Measurements from ENCODE around the gene WDSUB1.

Gene WDSUB1

GRCh38 chr2:159232456-159233170, 53.9 kb downstream of the WDSUB1 start:
- DNase-seq (ENCODE audit: low read depth), result peak; percentile 23
- H3K9ac ChIP-seq (ENCODE audit: low read length), result no peak overlapping the region
- H3K4me3 ChIP-seq (ENCODE audit: low read length), result no peak overlapping the region
- peaks cover 58% of the 10 kb centered on the region for H3K36me3 ChIP-seq (ENCODE audit: control insufficient read depth, insufficient read depth, low read length, severe bottlenecking)
- H3K27me3 ChIP-seq (replicated peaks; ENCODE audit: control insufficient read depth, insufficient read depth, low read length), result no peaks in the 10 kb centered on the region
- no peaks in the 10 kb centered on the region for H3K9me3 ChIP-seq (ENCODE audit: control insufficient read depth, low read length)
- peaks cover 19% of the 10 kb centered on the region for H3K4me1 ChIP-seq (ENCODE audit: control insufficient read depth, insufficient read depth, low read length)

- H3K27me3 ChIP-seq (replicated peaks; ENCODE audit: control insufficient read depth, insufficient read depth, low read length), result no peaks in the 10 kb centered on the region
- H3K9me3 ChIP-seq (ENCODE audit: control insufficient read depth, low read length), result no peaks in the 10 kb centered on the region
- DNase-seq (ENCODE audit: low read depth), result no peak
- H3K4me3 ChIP-seq (ENCODE audit: low read length), result no peak overlapping the region
- H3K36me3 ChIP-seq (ENCODE audit: control insufficient read depth, insufficient read depth, low read length, severe bottlenecking), result peaks cover 54% of the 10 kb centered on the region
- H3K9ac ChIP-seq (ENCODE audit: low read length), result no peak overlapping the region
- H3K4me1 ChIP-seq (ENCODE audit: control insufficient read depth, insufficient read depth, low read length), result peaks cover 22% of the 10 kb centered on the region
Observed at GRCh38 chr2:159230145-159230877, 56.2 kb downstream of the WDSUB1 start.

DNA sequence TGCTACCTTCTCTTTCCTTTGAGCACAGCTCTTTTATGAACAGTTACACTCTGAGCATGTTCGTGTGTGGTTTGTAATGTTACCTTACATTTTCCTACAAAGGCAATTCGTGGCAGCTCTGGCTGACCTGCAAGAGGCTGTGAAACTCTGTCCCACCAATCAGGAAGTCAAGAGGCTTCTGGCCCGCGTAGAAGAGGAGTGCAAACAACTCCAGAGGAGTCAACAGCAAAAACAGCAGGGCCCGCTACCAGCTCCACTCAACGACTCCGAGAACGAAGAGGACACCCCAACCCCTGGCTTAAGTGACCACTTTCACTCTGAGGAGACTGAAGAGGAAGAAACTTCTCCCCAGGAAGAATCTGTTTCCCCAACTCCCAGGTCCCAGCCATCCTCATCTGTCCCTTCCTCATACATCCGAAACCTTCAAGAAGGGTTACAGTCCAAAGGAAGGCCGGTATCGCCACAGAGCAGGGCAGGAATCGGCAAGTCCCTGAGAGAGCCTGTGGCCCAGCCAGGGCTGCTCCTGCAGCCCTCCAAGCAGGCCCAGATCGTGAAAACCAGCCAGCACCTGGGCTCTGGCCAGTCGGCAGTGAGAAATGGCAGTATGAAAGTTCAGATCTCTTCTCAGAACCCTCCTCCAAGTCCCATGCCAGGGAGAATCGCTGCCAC, 56.9 kb downstream of the WDSUB1 start:
- Histone ChIP-seq H3K27me3 (replicated peaks; ENCODE audit: control insufficient read depth, insufficient read depth, low read length) (no peaks in the 10 kb centered on the region), H3K9me3 (ENCODE audit: control insufficient read depth, low read length) (no peaks in the 10 kb centered on the region), H3K9ac (ENCODE audit: low read length) (no peak overlapping the region), H3K4me1 (ENCODE audit: control insufficient read depth, insufficient read depth, low read length) (peaks cover 22% of the 10 kb centered on the region), H3K36me3 (ENCODE audit: control insufficient read depth, insufficient read depth, low read length, severe bottlenecking) (peaks cover 54% of the 10 kb centered on the region), H3K4me3 (ENCODE audit: low read length) (no peak overlapping the region)
- DNase-seq (ENCODE audit: low read depth), result no peak

- DNase-seq (ENCODE audit: low read depth), result peak; percentile 93
- Histone ChIP-seq H3K36me3 (ENCODE audit: control insufficient read depth, insufficient read depth, low read length, severe bottlenecking) (peaks cover 63% of the 10 kb centered on the region), H3K9me3 (ENCODE audit: control insufficient read depth, low read length) (no peaks in the 10 kb centered on the region), H3K4me3 (ENCODE audit: low read length) (peak overlapping the region; percentile 36), H3K27me3 (replicated peaks; ENCODE audit: control insufficient read depth, insufficient read depth, low read length) (no peaks in the 10 kb centered on the region), H3K4me1 (ENCODE audit: control insufficient read depth, insufficient read depth, low read length) (peaks cover 20% of the 10 kb centered on the region), H3K9ac (ENCODE audit: low read length) (peak overlapping the region; percentile 18)
Observed at GRCh38 chr2:159228081-159228581, 58.4 kb downstream of the WDSUB1 start.

DNA sequence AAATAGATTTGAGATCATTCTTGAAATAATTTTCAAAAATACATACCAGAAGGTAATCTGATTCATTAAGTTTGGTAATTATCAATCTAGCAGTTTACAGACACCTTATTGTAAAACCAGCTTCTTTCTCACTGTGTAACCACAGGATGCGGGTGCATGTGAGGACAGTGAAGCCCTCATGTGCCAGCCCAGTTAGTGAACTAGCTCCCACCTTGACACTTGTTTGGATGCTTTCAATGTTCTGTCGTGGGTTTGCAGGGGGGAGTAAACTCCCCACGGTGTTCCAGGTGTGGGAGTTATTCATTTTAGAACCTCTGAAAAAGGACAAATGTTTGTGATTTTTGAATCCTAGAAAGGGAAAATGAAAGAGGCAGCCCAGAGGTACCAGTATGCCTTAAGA, 59.0 kb downstream of the WDSUB1 start:
- no peaks in the 10 kb centered on the region for H3K27me3 ChIP-seq (replicated peaks; ENCODE audit: control insufficient read depth, insufficient read depth, low read length)
- H3K9me3 ChIP-seq (ENCODE audit: control insufficient read depth, low read length), result no peaks in the 10 kb centered on the region
- DNase-seq (ENCODE audit: low read depth), result no peak
- H3K4me3 ChIP-seq (ENCODE audit: low read length), result peak overlapping the region; percentile 36
- H3K9ac ChIP-seq (ENCODE audit: low read length), result peak overlapping the region; percentile 18
- H3K4me1 ChIP-seq (ENCODE audit: control insufficient read depth, insufficient read depth, low read length), result peaks cover 13% of the 10 kb centered on the region
- peaks cover 66% of the 10 kb centered on the region for H3K36me3 ChIP-seq (ENCODE audit: control insufficient read depth, insufficient read depth, low read length, severe bottlenecking)

- Histone ChIP-seq H3K9ac (ENCODE audit: low read length) (no peak overlapping the region), H3K4me3 (ENCODE audit: low read length) (no peak overlapping the region), H3K27me3 (replicated peaks; ENCODE audit: control insufficient read depth, insufficient read depth, low read length) (no peaks in the 10 kb centered on the region), H3K9me3 (ENCODE audit: control insufficient read depth, low read length) (no peaks in the 10 kb centered on the region), H3K36me3 (ENCODE audit: control insufficient read depth, insufficient read depth, low read length, severe bottlenecking) (peaks cover 70% of the 10 kb centered on the region), H3K4me1 (ENCODE audit: control insufficient read depth, insufficient read depth, low read length) (peaks cover 11% of the 10 kb centered on the region)
- no peak for DNase-seq (ENCODE audit: low read depth)
Observed at GRCh38 chr2:159226608-159227385, 59.7 kb downstream of the WDSUB1 start.

DNA sequence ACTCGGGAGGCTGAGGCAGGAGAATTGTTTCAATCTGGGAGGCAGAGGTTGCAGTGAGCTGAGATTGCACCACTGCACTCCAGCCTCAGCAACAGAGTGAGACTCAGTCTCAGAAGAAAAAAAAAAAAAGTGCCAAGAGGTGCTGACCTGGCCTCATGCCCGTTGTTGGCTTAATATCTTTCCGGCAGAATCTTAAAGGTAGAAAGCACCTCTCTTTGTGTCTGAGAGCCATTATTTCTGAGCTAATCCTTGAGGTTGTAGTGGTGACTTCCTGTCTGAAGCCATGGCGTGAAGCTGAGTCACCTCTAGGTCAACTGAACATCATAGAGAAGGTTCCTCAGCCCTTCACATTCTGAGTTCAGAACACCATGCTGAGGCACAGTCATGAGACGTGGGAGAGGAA, 60.4 kb downstream of the WDSUB1 start:
- Histone ChIP-seq H3K36me3 (ENCODE audit: control insufficient read depth, insufficient read depth, low read length, severe bottlenecking) (peaks cover 68% of the 10 kb centered on the region), H3K9me3 (ENCODE audit: control insufficient read depth, low read length) (no peaks in the 10 kb centered on the region), H3K4me1 (ENCODE audit: control insufficient read depth, insufficient read depth, low read length) (peaks cover 11% of the 10 kb centered on the region), H3K27me3 (replicated peaks; ENCODE audit: control insufficient read depth, insufficient read depth, low read length) (no peaks in the 10 kb centered on the region), H3K9ac (ENCODE audit: low read length) (no peak overlapping the region), H3K4me3 (ENCODE audit: low read length) (no peak overlapping the region)
- DNase-seq (ENCODE audit: low read depth), result peak; percentile 47

DNA sequence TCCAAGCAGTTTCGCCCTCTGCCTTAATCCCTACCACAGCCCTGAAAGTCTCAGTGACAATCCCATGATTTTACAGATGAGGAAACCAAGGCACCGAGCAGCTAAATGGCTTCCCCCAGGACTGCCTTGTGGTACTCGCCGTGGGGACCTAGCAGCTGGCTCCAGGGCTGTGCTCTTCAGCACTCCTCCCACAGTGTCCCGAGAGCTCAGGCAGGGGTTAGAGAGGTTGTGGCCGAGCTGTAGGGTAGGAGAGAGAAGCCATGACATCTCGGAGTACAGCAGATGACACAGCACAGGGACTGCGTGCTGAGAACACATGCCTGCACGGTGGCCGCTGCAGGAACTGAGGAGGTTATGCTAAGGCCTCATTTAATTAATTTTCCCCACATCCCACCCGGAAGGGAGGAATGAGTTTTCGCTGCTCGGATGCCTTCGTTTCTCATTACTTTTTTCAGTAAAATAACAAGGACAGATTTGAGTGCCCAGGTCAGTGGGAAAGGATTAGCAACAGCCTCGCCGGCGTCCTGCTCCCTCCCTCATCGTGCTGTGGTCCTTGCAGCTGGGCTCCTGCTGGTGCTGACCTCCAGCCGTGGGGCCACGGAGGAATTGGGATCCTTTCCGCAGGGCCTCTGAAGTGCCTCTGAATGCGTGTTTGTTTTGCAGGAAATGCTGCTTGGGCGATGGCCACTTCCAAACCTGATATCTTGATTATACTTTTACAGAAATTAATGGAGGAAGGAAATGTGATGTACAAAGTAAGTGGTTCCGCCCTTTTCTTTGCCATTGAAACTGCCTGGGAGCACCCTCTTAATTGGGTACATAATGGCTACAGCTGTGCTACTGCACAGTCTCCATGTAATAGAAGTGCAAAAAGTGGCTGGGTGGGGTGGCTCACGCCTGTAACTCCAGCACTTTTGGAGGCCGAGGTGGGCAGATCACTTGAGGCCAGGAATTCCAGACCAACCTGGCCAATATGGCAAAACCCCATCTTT, 61.2 kb downstream of the WDSUB1 start:
- Histone ChIP-seq H3K27me3 (replicated peaks; ENCODE audit: control insufficient read depth, insufficient read depth, low read length) (no peaks in the 10 kb centered on the region), H3K9ac (ENCODE audit: low read length) (no peak overlapping the region), H3K36me3 (ENCODE audit: control insufficient read depth, insufficient read depth, low read length, severe bottlenecking) (peaks cover 68% of the 10 kb centered on the region), H3K4me3 (ENCODE audit: low read length) (no peak overlapping the region), H3K4me1 (ENCODE audit: control insufficient read depth, insufficient read depth, low read length) (peaks cover 11% of the 10 kb centered on the region), H3K9me3 (ENCODE audit: control insufficient read depth, low read length) (no peaks in the 10 kb centered on the region)
- DNase-seq (ENCODE audit: low read depth), result no peak

- H3K9me3 ChIP-seq (ENCODE audit: control insufficient read depth, low read length), result no peaks in the 10 kb centered on the region
- H3K27me3 ChIP-seq (replicated peaks; ENCODE audit: control insufficient read depth, insufficient read depth, low read length), result no peaks in the 10 kb centered on the region
- H3K9ac ChIP-seq (ENCODE audit: low read length), result no peak overlapping the region
- DNase-seq (ENCODE audit: low read depth), result no peak
- H3K4me3 ChIP-seq (ENCODE audit: low read length), result no peak overlapping the region
- peaks cover 65% of the 10 kb centered on the region for H3K36me3 ChIP-seq (ENCODE audit: control insufficient read depth, insufficient read depth, low read length, severe bottlenecking)
- H3K4me1 ChIP-seq (ENCODE audit: control insufficient read depth, insufficient read depth, low read length), result peaks cover 11% of the 10 kb centered on the region
Observed at GRCh38 chr2:159224061-159224813, 62.3 kb downstream of the WDSUB1 start.

Measured in adipocyte (in vitro differentiated cells).